Sigmoid colon (tissue), 7 donors: ENCODE results near the gene NXPE4. TPM values are rescaled to one million over a fixed set of nuclear protein-coding genes. Genes with fewer than 3 reads are reported as not detected.
"Not testable (repeated sequence)": the region's sequence is repeated elsewhere in the genome, so short reads cannot be mapped to it uniquely, and the experiment has no call there.

ENCODE experiments used
- DNase-seq: peaks from one replicate; pipeline ENCODE4 v3.0.0-alpha.2; 2019
- H3K27ac ChIP-seq, 4 donors: fragments of 200-600 bp; sonication (generic); one replicate each; pipeline ENCODE4 v1.5.1; 2016 to 2019; ENCODE audit warnings: mild to moderate bottlenecking in 1 of 4
- H3K27me3 ChIP-seq, 3 donors: fragments of 200-600 bp; sonication (generic); one replicate each; pipeline ENCODE4 v1.5.1; 2019; ENCODE audit warnings: mild to moderate bottlenecking in 1 of 3
- H3K36me3 ChIP-seq, 4 donors: fragments of 200-600 bp; sonication (generic); one replicate each; pipeline ENCODE4 v1.5.1; 2016 to 2019
- H3K4me1 ChIP-seq, 4 donors: fragments of 200-600 bp; sonication (generic); one replicate each; pipeline ENCODE4 v1.5.1; 2017 to 2019
- H3K4me3 ChIP-seq, 4 donors: fragments of 200-600 bp; sonication (generic); one replicate each; pipeline ENCODE4 v1.5.1; 2017 to 2019; ENCODE audit warnings: mild to moderate bottlenecking in 2 of 4, moderate library complexity in 1 of 4
- H3K9me3 ChIP-seq, 4 donors: fragments of 200-600 bp in 3 of 4; sonication (generic) in 3 of 4; one replicate each; pipeline versions ENCODE4 v1.5.1 to v1.6.1; 2013 to 2019
- CTCF ChIP-seq, 4 experiments: fragments of 450-650 bp in 3 of 4; fragments of 200-600 bp in 1 of 4; IDR thresholded peaks; one replicate each; pipeline ENCODE4 v1.5.1; 2016 to 2019; ENCODE audit warnings: antibody characterized with exemption in 4 of 4, mild to moderate bottlenecking in 3 of 4, moderate library complexity in 2 of 4
- EP300 ChIP-seq, 4 donors: sonication (generic); formaldehyde crosslinking; IDR thresholded peaks; one replicate each; pipeline ENCODE4 v1.6.1; 2017; ENCODE audit warnings: antibody characterized with exemption in 4 of 4
- POLR2A ChIP-seq, 2 donors: fragments of 450-650 bp; IDR thresholded peaks; one replicate each; pipeline ENCODE4 v1.6.1; 2016; ENCODE audit warnings: antibody characterized with exemption in 2 of 2, mild to moderate bottlenecking in 2 of 2, moderate library complexity in 2 of 2
- POLR2AphosphoS5 ChIP-seq, 4 donors: sonication (generic); formaldehyde crosslinking; IDR thresholded peaks; one replicate each; pipeline ENCODE4 v1.6.1; 2017; ENCODE audit warnings: antibody characterized with exemption in 4 of 4
- WGBS, 2 donors: extraction: QIAGEN DNeasy Blood & Tissue Kit; methylation state at CpG; one replicate each; pipeline ENCODE4 v1.1.7; 2013; 5-methylcytosine and 5-hydroxymethylcytosine counted together
- intact Hi-C: fragments of 100-400 bp; cut with DNase I; formaldehyde crosslinking; loops from one replicate; pipeline ENCODE4 v1.15.1; 2023
- polyA plus RNA-seq, 3 donors: library from polyadenylated mRNA; stranded (reverse); fragments of 200-250 nt; gene quantifications; one replicate each; pipeline ENCODE4 v1.2.3, GENCODE V29; 2013
- total RNA-seq, 4 donors: library from RNA; depleted of rRNA; stranded (reverse); fragments of >200 nt; gene quantifications; one replicate each; pipeline ENCODE4 v1.1.0, GENCODE V29; 2016
- donor health status: healthy with polysubstance abuse.
- donor health status: Bipolar disorder and iron deficiency.
- donor health status: healthy.

NXPE4 gene
- total and polyA plus RNA-seq, 7 donors = 0.36 to 46.8 (median 37.8) TPM; not detected in 2

- Histone ChIP-seq H3K36me3 (no peaks in the 10 kb centered on the region), H3K4me3 (no peak overlapping the region), H3K27me3 (no peaks in the 10 kb centered on the region), H3K27ac (no peak overlapping the region), H3K9me3 (peaks cover 0 to 3% (median 0%) of the 10 kb centered on the region in 4 donors), H3K4me1 (no peaks in the 10 kb centered on the region)
- TF ChIP-seq EP300 (IDR thresholded peaks at IDR 0.05) = no peak
- no peak for TF ChIP-seq CTCF (IDR thresholded peaks at IDR 0.05)
- TF ChIP-seq POLR2AphosphoS5 (IDR thresholded peaks at IDR 0.05) = no peak
- no peak for TF ChIP-seq POLR2A (IDR thresholded peaks at IDR 0.05)
- intact Hi-C loops = no loop called here
- 92 to 96% methylated on average over 13 of the region's 13 CpGs for WGBS, 2 donors
- DNase-seq = no peak
Measured at GRCh38 chr11:114604179-114604813, 8.7 kb upstream of the NXPE4 start.

- H3K27ac ChIP-seq, H3K27me3 ChIP-seq, intact Hi-C loops, H3K4me3 ChIP-seq, DNase-seq, H3K4me1 ChIP-seq, H3K9me3 ChIP-seq, H3K36me3 ChIP-seq: not testable (repeated sequence)
- 68 to 89% methylated on average over 7 of the region's 7 CpGs for WGBS, 2 donors
Measured at GRCh38 chr11:114603151-114603550, 7.6 kb upstream of the NXPE4 start.

GRCh38 chr11:114598461-114598860 lies 2.9 kb upstream of the NXPE4 start:
- Histone ChIP-seq H3K4me1 (no peaks in the 10 kb centered on the region), H3K36me3 (no peaks in the 10 kb centered on the region), H3K9me3 (no peaks in the 10 kb centered on the region), H3K27me3 (no peaks in the 10 kb centered on the region), H3K27ac (no peak overlapping the region), H3K4me3 (no peak overlapping the region)
- DNase-seq = no peak
- WGBS, 2 donors = 81 to 96% methylated on average over 1 of the region's 1 CpG
- TF ChIP-seq POLR2A (IDR thresholded peaks at IDR 0.05) (no peak), POLR2AphosphoS5 (IDR thresholded peaks at IDR 0.05) (no peak), CTCF (IDR thresholded peaks at IDR 0.05) (no peak), EP300 (IDR thresholded peaks at IDR 0.05) (no peak)
- intact Hi-C loops = no loop called here

GRCh38 chr11:114596175-114596919 lies 761 bp upstream of the NXPE4 start:
- no peak for DNase-seq
- no peak overlapping the region for H3K4me3 ChIP-seq
- no peaks in the 10 kb centered on the region for H3K9me3 ChIP-seq
- H3K27me3 ChIP-seq = no peaks in the 10 kb centered on the region
- intact Hi-C loops = no loop called here
- WGBS, 2 donors = 10 to 60% methylated on average over 1 of the region's 1 CpG
- H3K27ac ChIP-seq = no peak overlapping the region
- H3K36me3 ChIP-seq = no peaks in the 10 kb centered on the region
- TF ChIP-seq EP300 (IDR thresholded peaks at IDR 0.05) = no peak
- no peak for TF ChIP-seq CTCF (IDR thresholded peaks at IDR 0.05)
- TF ChIP-seq POLR2A (IDR thresholded peaks at IDR 0.05) = no peak
- TF ChIP-seq POLR2AphosphoS5 (IDR thresholded peaks at IDR 0.05) = no peak
- H3K4me1 ChIP-seq = no peaks in the 10 kb centered on the region

GRCh38 chr11:114594703-114595102 lies 883 bp downstream of the NXPE4 start:
- no peak for DNase-seq
- Histone ChIP-seq H3K27ac (no peak overlapping the region), H3K36me3 (no peaks in the 10 kb centered on the region), H3K4me3 (no peak overlapping the region), H3K9me3 (no peaks in the 10 kb centered on the region), H3K4me1 (no peaks in the 10 kb centered on the region), H3K27me3 (no peaks in the 10 kb centered on the region)
- WGBS, 2 donors = 13 to 58% methylated on average over 3 of the region's 3 CpGs
- intact Hi-C loops = no loop called here
- TF ChIP-seq POLR2AphosphoS5 (IDR thresholded peaks at IDR 0.05) (no peak), EP300 (IDR thresholded peaks at IDR 0.05) (no peak), POLR2A (IDR thresholded peaks at IDR 0.05) (no peak), CTCF (IDR thresholded peaks at IDR 0.05) (no peak)
